GM18951 (cell line): ENCODE data around the gene DKKL1.

ENCODE experiments used
- POLR2A ChIP-seq: IDR thresholded peaks from 4 replicates; pipeline ENCODE4 v1.6.1; 2011; ENCODE audit warnings: mild to moderate bottlenecking; ENCODE audit not compliant: insufficient read length, insufficient read depth; ENCODE audit errors: extremely low read depth
- in situ Hi-C: fragments of 300-500 bp; cut with MboI; formaldehyde crosslinking; loops from one replicate; pipeline ENCODE4 v1.12.0; 2022; ENCODE audit warnings: low sequenced_read_pairs, mixed read lengths, inconsistent platforms; ENCODE audit not compliant: unreplicated experiment

Gene DKKL1

GRCh38 chr19:49407482-49408015, 43.9 kb downstream of the DKKL1 start:
- in situ Hi-C loops: no loop called here
- TF ChIP-seq POLR2A: no peak

DNA sequence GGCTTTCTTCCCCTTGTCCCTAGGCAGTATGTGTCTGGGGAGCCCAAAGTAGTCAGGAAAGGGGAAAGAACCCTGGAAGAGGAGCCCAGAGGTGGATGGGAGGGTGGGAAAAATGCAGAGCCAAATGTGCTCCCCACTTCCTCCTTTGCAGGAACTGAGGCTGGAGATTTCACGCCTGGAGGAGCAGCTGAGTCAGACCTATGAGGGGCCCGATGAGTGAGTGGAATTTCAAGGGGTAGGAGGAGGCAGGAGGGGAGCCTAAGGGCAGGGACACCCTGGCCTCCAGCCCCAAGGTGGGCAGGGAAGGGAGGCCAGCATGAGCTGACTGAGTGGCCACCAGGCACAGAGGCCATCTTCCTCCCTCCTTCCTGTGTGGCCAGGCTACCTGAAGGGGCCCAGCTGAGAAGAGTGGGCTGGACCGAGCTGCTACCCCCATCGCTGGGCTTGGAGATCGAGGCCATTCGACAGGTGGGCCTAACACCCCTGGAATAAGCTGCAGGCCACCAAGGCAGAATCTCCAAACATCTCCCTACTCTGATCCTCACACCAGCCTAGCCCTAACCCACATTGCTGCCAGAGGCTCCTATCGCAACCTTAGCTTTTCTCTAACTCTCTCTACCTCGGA, 45.3 kb downstream of the DKKL1 start:
- in situ Hi-C loops: no loop called here
- TF ChIP-seq POLR2A: no peak

DNA sequence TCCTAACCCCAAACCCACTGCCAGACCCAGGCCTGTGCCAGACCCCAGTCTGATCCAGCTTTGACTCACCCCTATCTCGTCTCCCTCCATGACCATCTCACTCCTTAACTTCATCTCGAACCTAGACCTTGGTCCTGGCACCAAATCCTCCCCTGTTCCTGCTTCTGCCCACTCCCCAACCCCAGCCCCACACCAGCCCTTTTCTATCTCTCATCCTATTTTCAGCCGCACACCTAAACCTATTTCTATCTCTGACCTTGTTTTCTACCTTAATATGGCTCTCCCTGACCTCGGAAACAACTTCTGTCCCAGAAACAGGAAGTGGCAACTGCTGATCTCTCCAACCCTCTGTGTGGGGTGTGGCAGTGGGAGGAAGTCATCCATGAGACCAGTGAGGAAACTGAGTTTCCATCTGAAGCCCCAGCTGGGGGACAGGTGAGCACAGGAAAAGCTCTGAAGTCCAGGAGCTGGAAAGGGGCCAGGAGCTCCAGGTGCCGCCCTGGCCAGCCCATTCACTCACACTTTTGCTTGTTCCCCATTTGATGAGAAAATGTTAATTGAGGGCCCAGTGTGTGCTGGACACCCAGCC, 45.9 kb downstream of the DKKL1 start:
- in situ Hi-C loops: no loop called here
- no peak for TF ChIP-seq POLR2A

GRCh38 chr19:49411681-49412326, 48.1 kb downstream of the DKKL1 start:
- no peak for TF ChIP-seq POLR2A
- in situ Hi-C loops: no loop called here

- no peak for TF ChIP-seq POLR2A
- in situ Hi-C loops: no loop called here
Observed at GRCh38 chr19:49413348-49413747, 49.7 kb downstream of the DKKL1 start.

GRCh38 chr19:49414256-49414655, 50.6 kb downstream of the DKKL1 start:
- in situ Hi-C loops: no loop called here
- TF ChIP-seq POLR2A: no peak

DNA sequence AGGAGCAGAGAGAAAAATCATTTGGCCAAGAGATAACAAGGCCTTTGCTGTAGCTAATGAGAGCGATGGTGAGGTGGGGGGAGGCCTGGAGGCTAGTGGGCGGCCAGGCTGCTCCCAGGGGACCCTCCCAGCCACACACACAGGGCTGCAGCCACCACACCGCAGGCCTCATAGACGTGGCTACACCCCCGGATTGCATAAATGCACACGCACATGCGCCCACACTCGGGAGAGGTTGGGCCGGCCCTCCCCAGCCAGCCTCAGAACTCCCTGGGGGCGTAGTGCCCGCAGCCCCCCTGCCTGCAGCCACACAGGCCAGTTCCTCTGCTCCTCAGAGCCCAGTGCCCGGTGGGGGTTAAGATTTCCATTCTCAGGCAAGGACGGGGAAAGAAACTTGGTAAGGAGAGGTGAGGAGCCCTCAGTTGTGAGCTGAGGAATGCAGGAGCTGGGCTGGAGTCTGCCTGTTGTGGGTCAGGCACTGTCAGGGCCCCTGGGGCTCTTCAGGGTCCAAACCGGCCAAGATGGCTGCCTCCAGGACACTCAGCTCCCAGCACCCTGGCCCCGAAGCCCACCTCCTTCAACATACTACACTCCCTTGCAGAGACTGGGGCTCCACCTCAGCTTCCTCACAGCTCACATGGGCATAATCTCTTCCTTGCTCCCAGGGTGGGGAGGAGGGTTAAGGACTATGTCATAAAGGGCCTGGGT, 51.6 kb downstream of the DKKL1 start:
- no peak for TF ChIP-seq POLR2A
- in situ Hi-C loops: no loop called here

- in situ Hi-C loops: no loop called here
- no peak for TF ChIP-seq POLR2A
Observed at GRCh38 chr19:49415810-49416200, 52.1 kb downstream of the DKKL1 start.

DNA sequence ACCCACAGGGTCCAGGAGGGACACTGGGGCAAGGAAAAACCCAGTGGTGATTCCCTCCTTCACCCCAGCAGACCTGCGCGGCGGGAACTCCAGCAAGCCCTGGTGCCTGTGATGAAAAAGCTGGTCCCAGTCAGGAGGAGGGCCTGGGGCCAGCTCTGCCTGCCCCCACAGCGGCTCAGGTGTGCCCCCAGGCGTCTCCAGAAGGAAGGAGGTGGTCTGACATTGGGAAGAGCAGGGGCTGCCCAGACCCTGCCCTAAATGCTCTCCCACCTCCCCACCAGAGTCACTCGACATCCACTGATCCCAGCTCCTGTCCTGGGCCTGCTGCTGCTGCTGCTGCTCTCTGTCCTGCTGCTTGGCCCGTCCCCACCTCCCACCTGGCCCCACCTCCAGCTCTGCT, 53.4 kb downstream of the DKKL1 start:
- TF ChIP-seq POLR2A: no peak
- in situ Hi-C loops: no loop called here

GRCh38 chr19:49418511-49418910, 54.8 kb downstream of the DKKL1 start:
- in situ Hi-C loops: no loop called here
- no peak for TF ChIP-seq POLR2A

DNA sequence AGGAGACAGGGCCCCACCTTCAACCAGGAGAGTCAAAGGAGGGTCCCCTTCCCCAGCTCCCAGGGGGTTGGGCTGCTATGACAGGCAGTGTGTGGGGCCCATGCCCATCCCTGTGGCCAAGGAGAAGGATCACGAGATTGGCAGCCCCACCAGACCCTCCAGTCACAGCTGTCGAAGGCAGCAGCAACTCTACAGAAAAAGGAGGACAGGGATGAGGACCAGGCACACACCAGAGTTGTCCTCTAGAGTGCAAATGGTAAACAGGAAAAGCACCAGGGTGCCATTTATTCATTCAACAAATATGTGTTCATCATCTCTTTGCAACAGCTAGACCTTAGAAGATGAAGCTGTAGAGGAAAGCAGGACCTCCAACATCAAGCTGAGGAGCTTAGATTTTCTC, 55.5 kb downstream of the DKKL1 start:
- in situ Hi-C loops: no loop called here
- TF ChIP-seq POLR2A: no peak

GRCh38 chr19:49420227-49420626, 56.5 kb downstream of the DKKL1 start:
- in situ Hi-C loops: no loop called here
- TF ChIP-seq POLR2A: no peak
